ENCODE data around the gene SCUBE3.
A peak's percentile ranks its signal among the peaks of the same experiment; 100 is the strongest.

SCUBE3 gene

GRCh38 chr6:35242906-35243305 is 29.1 kb downstream of the SCUBE3 start:
- no peak for DNase-seq

- no peak for DNase-seq
These were observed 29.7 kb downstream of the SCUBE3 start for GRCh38 chr6:35243386-35243958.

DNA sequence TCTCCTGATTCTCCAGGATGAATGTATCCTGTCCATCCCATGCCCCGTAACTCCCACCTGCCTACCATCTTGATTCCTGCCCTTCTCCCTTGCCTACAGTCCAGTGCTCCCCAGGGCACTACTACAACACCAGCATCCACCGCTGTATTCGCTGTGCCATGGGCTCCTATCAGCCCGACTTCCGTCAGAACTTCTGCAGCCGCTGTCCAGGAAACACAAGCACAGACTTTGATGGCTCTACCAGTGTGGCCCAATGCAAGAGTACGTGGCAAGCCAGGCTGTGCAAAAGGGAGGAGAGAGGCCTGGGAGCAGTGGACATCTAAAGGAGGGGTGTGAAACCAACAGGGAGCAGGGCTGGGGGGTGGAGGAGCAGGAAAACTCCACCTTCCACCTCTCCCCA is 30.8 kb downstream of the SCUBE3 start:
- DNase-seq: no peak

- no peak for DNase-seq
These were observed 34.0 kb downstream of the SCUBE3 start for GRCh38 chr6:35247642-35248231.

GRCh38 chr6:35248300-35248699 is 34.5 kb downstream of the SCUBE3 start:
- DNase-seq: peak; percentile 26

DNA sequence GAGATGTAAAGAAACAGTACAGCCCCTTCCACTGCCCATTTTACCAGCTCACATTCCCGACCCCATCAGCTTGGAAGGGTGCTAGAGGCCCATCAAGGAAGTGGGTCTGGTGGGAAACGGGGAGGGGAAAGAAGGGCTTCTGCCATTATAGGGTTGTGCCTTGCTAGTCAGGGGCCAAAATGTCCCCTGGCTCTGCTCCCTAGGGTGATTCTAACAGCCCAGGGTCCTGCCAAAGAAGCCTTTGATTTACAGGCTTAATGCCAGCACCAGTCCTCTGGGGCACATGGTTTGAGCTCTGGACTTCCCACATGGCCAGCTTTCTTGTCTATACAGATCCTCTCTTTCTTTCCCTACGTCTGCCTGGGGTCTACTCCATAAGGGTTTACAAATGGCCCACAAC is 35.2 kb downstream of the SCUBE3 start:
- DNase-seq: no peak

DNA sequence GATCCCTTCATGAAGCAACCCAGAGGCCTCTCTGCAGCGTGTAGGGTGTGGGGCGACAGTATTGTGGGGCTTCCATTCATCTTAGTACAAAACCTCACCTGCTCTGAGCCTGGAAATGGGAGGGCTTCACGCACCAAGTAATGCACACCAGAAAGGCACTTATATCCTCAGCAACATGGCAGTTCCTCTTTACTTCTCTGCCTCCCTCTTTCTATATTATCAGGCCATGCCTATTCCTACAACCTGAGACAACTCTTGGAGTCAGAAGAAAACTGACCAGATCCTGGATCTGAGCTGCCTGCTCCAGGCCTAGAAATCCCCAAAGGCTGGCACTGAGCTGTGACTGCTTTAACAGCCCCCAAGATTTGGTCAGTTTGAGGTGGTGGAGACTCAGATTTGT is 38.2 kb downstream of the SCUBE3 start:
- DNase-seq: no peak

DNA sequence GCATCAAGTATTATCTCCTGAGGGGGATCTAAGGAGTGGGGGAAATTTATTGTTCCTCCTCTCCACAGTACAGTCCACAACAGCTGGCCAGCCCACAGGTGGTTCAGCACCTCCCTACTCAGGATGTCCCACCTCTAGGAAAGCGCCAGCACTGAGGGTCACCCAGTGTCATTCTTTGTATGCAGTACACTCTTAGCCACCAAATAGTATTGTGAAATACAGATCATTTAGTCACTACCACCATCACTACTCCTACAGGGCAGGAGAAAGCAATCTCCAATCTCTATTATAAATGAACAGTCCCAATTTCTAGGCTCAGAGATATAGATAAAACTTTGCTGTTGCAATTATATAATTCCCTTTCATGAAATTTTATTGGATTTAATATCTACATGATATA is 39.5 kb downstream of the SCUBE3 start:
- DNase-seq: no peak

- DNase-seq: no peak
These were observed 44.6 kb downstream of the SCUBE3 start for GRCh38 chr6:35258336-35258735.

- DNase-seq: peak; percentile 51
These were observed 45.1 kb downstream of the SCUBE3 start for GRCh38 chr6:35258858-35259193.

DNA sequence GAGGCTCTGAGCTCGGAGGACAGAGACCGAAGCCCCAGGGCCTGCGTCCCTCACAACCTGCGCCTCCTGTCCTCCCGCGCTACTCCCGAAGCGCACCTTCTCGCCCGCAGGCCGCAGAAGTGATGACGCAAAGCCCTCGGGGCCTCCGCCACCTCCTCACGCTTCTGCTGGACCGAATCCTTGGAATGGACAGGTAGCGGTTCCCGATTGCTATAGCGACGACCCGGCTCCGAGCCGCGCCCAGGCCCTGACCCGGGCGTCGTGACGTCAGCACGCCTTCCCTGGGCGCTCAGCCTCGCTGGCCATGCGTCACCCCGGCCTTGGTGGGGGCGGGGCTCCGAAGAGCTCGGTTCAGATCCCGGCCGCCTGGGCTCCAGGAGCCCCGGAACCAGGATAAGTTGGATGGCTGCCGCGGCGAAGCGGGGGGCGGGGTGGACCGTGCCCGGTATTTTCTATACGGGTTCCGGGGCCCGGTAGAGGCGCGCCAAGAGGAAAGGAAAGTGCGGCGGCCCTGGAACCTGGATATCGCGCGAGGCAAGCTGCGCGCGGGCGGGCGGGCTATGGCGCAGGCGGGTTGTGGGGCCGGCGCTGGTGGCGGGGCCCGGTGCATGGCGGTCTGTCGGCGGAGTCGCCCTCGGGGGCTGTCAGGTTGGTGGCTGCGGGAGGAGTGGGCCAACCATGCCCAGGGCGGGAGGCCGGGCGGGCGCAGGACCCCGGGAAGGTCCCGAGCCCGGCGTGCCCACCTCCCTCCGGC is 45.6 kb downstream of the SCUBE3 start, which contains the start of gene ZNF76:
TSS of gene ZNF76 (plus strand) at position 542 of the 754 bp plus-strand sequence. CDS start 21,417 bp downstream, outside the sequence.
- DNase-seq: peak; percentile 97

DNA sequence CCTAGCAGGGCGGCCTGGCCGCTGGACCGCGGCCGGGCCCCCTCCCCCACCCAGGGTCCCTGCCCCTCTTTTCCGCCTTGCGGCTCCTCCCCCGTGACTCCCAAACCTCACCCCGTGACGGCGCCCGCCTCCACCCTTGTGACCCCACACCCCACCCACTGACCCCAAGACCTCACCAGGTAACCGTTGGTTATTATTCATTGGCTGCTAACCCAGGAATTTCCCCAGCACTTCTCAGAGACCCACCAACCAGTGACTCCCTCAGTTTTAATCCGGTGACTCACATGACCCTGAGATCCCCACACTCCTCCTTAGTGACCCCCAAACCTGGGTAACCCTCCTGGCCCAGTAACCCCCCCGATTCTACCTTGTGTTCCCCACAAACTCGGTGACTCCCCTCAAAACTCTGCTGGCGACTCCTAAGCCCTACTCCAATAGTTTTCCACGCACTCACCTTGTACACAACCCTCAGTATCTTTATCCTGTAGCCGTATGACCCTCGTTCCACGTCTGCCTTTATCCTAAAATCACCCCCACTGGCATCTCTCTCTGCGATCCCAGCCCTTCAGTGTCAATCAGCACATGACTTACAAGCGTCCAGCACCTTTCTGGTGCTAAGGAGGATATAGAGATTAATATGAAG is 46.3 kb downstream of the SCUBE3 start:
- DNase-seq: peak; percentile 25

- DNase-seq: no peak
These were observed 47.1 kb downstream of the SCUBE3 start for GRCh38 chr6:35260591-35261570.

- peak; percentile 13 for DNase-seq
These were observed 48.8 kb downstream of the SCUBE3 start for GRCh38 chr6:35262596-35262995.

DNA sequence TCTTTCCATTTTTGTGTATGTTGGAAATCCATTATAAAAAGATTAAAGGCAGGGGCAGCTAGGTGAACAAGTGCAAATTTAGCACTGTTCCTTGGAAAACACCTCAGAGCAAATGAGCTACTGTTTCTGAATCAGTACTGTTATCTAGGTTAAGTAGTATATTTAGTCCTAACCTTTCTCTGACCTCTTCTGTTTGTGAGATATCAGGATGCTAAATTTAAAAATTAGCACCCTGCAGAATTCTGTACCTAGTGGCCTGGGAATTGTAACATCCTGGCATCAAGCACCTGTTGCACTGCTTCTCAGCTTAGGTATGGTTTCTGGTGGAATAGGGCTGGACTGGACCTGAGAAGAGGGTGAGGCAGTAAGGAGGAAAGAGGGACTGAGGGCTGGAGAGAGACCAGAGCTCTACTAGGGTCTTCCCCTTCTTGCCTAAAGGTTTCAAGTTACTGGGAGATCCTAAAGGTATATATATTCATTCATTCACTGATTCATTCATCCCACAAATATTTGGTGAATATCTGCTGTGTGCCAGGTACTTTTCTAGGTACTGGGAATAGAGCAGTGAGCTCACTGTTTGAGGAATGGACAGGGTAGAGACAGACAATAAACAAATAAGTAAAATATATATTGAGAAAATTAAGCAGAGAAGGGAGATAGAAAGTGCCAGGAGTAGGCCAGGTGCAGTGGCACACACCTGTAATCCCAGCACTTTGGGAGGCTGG is 51.0 kb downstream of the SCUBE3 start:
- DNase-seq: no peak

GRCh38 chr6:35265523-35265922 is 51.8 kb downstream of the SCUBE3 start:
- no peak for DNase-seq

DNA sequence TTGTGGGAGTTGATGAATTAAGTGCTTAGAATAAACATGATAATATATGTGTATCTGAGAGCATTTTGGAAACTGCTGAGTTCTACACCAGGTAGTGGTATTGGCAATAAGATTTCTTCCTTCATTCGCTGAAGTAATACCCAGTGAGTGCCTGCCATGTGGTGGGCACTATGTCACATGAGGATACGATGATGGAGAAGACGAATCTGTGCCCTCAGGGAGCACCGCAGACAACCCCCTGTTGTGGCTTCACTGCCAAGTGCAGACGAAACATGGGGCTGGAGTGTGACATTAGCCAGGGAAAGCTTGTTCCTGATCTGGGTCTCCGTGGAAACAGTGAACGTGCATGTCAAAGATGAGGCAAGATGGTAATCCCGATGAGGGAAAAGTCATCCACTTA is 53.7 kb downstream of the SCUBE3 start:
- no peak for DNase-seq

DNA sequence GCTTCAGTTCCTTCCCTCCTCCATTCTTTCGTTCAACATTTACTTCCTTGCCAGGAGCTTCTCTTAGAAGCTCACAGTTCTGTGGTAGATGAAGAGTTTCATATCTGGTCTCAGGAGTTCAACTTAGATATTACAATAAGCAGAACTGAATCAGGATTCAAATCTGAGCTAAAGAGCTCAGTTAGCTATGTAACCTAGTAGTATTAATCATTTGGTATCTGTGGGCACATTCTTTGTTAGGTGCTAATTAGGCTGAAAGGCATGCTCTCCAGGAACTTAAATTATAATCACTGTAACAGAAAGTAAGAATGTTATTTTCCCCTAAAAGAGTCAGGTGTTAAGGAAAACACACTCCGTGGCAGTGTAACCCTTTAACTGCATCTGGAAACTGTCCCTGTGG is 54.1 kb downstream of the SCUBE3 start:
- DNase-seq: no peak

DNA sequence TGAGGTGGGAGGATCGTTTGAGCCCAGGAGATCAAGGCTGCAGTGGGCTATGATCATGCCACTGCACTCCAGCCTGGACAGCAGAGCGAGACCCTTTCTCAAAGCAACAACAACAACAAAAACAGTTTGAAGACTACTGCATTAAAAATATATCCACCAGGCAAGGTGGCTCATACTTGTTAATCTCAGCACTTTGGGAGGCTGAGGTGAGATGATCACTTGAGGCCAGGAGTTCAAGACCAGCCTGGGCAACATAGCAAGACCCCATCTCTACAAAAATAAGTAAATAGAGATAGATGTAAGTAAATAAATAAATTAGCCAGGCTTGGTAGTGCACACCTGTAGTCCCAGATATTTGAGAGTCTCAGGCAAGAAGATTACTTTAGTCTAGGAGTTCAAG is 58.2 kb downstream of the SCUBE3 start:
- DNase-seq: no peak

DNA sequence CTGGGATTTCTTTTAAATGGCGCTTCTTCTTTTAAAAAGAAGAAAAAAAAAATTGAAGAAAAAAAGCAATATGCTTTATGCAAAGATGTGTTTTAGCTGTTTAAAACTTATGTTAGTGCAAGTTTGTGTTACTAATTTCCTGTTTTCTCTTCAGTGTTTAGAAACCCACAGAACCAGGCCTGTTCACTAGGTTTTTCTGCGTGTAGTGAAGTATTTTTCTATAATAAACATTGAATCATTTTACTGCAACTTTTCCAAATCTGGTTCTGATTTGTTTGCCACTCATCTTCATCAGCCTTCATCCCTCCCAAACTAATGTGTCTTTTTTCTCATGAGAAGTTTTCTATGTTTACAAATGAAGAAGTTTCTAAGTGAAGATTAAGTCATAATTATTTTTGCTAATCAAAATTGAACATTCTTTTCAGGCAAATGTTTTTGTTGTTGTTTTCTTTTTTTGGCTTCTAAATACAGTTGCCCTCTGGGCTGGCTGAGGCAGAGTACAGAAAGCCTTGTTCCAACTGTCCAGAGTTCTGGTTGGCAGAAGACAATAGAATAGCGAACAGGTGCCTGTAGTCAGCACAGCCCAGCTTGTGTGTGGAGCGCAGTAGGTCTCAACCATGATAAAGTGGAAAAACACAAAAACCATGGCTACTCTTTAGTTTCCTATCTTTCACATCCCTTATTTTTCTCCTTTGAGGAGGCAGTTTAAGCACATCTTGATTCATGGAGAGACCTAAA is 60.2 kb downstream of the SCUBE3 start:
- DNase-seq: no peak

DNA sequence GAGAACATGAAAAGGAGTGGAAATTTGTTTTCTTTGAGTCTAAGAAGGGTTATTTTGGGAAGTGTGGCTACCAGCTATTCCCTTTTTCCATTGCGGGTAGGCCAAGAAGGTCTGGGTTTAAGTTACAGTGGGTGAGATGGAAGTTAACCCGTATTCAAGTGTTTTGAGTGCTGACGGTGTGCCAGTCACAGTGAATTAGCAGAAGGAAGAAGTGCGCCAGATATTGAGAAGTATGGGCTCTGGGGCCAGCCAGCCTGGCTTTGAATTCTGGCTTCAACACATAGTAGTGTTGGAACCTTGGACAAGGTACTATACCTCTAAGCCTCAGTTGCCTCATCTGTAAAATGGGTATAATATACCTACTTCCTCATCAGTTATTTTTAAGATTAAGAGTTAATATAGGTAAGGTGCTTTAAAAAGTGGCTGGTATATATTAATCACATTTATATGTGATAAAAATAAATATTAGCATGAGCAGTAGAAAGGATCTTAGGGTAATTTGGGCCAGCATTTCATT is 62.0 kb downstream of the SCUBE3 start:
- no peak for DNase-seq
